Naive B cell (primary cell): ENCODE results near the gene RAPGEF3. TPM values are rescaled to one million over a fixed set of nuclear protein-coding genes. Genes with fewer than 3 reads are reported as not detected.

Experiments
- ATAC-seq, 2 donors: fragments of 150-1000 bp; cut with Tn5 transposase; 2 replicates each; pipeline ENCODE4 v1.10.0; 2021; ENCODE audit warnings: low read depth in 2 of 2, mild to moderate bottlenecking in 2 of 2, moderate library complexity in 2 of 2
- DNase-seq: peaks from one replicate; pipeline ENCODE4 v3.0.0; 2022
- H3K27ac Mint-ChIP-seq, 6 donors: one replicate each; pipeline ENCODE4 v1.8.0; 2020 to 2022; ENCODE audit warnings: mild to moderate bottlenecking in 6 of 6, mixed read lengths in 6 of 6, moderate library complexity in 5 of 6, inconsistent platforms in 2 of 6
- H3K27me3 Mint-ChIP-seq, 3 donors: one replicate each; pipeline ENCODE4 v1.8.0; 2021 to 2022; ENCODE audit warnings: mixed read lengths in 3 of 3, mild to moderate bottlenecking in 1 of 3
- H3K36me3 Mint-ChIP-seq, 2 donors: one replicate each; pipeline ENCODE4 v1.8.0; 2020 to 2022; ENCODE audit warnings: mixed read lengths in 2 of 2, inconsistent platforms in 1 of 2, mild to moderate bottlenecking in 1 of 2
- H3K4me1 Mint-ChIP-seq, 3 donors: one replicate each; pipeline ENCODE4 v1.8.0; 2020 to 2022; ENCODE audit warnings: mixed read lengths in 3 of 3, inconsistent platforms in 1 of 3, mild to moderate bottlenecking in 1 of 3, moderate library complexity in 1 of 3
- H3K4me3 Mint-ChIP-seq, 8 donors: one replicate each; pipeline ENCODE4 v1.8.0; 2020 to 2022; ENCODE audit warnings: mild to moderate bottlenecking in 8 of 8, mixed read lengths in 8 of 8, moderate library complexity in 8 of 8, inconsistent platforms in 2 of 8
- H3K9me3 Mint-ChIP-seq, 7 donors: one replicate each; pipeline ENCODE4 v1.8.0; 2020 to 2022; ENCODE audit warnings: mixed read lengths in 7 of 7, mild to moderate bottlenecking in 5 of 7, inconsistent platforms in 2 of 7, moderate library complexity in 1 of 7
- polyA plus RNA-seq, 6 donors: library from polyadenylated mRNA; unstranded; fragments of 300-500 nt; fragmentation: Illumina TruSeq; gene quantifications; one replicate each; pipeline ENCODE4 v1.2.3, GENCODE V29; 2021; ENCODE audit warnings: low read depth in 6 of 6

Gene RAPGEF3
- polyA plus RNA-seq, 6 donors from 2014 or later = 0.39 to 2.6 (median 0.52) TPM; not detected in 1

GRCh38 chr12:47786662-47787280, 28.1 kb upstream of the RAPGEF3 start:
- ATAC-seq (no peak), DNase-seq (no peak)
- Mint-ChIP-seq H3K9me3 (no peaks in the 10 kb centered on the region), H3K27ac (peak overlapping the region in 3 of 6 donors; percentile 38 to 81 (median 61)), H3K4me1 (peaks cover 0 to 9% (median 3%) of the 10 kb centered on the region in 3 donors), H3K36me3 (peaks cover 8 to 29% of the 10 kb centered on the region in 2 donors), H3K4me3 (no peak overlapping the region), H3K27me3 (no peaks in the 10 kb centered on the region)

GRCh38 chr12:47785887-47786661, 27.4 kb upstream of the RAPGEF3 start:
- no peak overlapping the region for H3K4me3 Mint-ChIP-seq
- H3K4me1 Mint-ChIP-seq = peaks cover 0 to 11% (median 3%) of the 10 kb centered on the region in 3 donors
- H3K9me3 Mint-ChIP-seq = no peaks in the 10 kb centered on the region
- no peak for ATAC-seq
- no peaks in the 10 kb centered on the region for H3K27me3 Mint-ChIP-seq
- peaks cover 8 to 28% of the 10 kb centered on the region in 2 donors for H3K36me3 Mint-ChIP-seq
- H3K27ac Mint-ChIP-seq = peak overlapping the region in 3 of 6 donors; percentile 61 to 81 (median 75)
- no peak for DNase-seq

DNA sequence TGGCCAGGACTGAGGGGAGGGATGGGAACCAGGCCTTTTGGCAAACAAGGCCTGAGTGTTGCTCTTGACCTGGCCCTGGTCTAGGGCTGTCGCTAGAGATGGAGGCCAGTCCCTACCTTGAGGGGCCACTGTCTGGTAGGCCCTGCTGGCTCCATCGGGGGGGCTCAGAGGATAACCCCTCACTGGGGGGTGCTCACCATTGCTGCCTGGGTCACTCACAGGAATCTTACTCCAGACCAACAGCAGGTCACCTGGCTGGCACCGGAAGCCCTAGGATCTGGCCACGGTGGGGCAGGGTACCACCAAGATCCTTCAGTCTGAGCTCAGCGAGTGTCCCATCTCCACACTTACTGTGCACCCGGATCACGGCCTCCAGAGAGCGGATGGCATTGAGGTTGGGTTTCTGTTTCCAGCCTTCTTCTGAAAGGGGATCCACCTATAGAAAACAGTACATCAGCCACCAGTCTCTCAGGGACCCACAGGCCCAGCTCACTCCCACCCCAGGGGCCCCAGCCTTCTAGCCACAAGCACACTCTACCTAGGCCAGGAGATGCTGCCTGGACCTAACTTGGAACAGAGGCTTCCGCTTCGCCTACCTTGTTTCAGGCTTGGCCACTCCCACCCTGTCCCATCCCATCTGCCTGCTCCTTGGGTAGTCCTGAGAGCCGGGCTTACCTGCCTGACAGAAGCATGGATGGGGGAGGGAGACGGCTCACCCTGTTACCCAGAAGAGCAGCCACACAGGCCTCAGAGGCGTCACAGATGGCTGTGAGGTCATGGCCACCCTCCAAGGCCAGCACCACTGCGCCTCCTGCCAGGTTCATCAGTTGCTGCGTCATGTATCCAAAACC, 26.6 kb upstream of the RAPGEF3 start:
- DNase-seq (no peak), ATAC-seq (no peak)
- Mint-ChIP-seq H3K4me3 (no peak overlapping the region), H3K36me3 (peaks cover 8 to 20% of the 10 kb centered on the region in 2 donors), H3K27me3 (no peaks in the 10 kb centered on the region), H3K27ac (peak overlapping the region in 3 of 6 donors; percentile 61 to 82 (median 78)), H3K4me1 (peaks cover 0 to 7% (median 3%) of the 10 kb centered on the region in 3 donors), H3K9me3 (no peaks in the 10 kb centered on the region)

- Mint-ChIP-seq H3K4me1 (peaks cover 5 to 11% (median 8%) of the 10 kb centered on the region in 3 donors), H3K4me3 (no peak overlapping the region), H3K9me3 (no peaks in the 10 kb centered on the region), H3K27ac (peak overlapping the region in 2 of 6 donors; percentile 61 to 82), H3K36me3 (peaks cover 8 to 18% of the 10 kb centered on the region in 2 donors), H3K27me3 (no peaks in the 10 kb centered on the region)
- ATAC-seq (no peak), DNase-seq (no peak)
Measured at GRCh38 chr12:47783821-47784819, 25.4 kb upstream of the RAPGEF3 start.

DNA sequence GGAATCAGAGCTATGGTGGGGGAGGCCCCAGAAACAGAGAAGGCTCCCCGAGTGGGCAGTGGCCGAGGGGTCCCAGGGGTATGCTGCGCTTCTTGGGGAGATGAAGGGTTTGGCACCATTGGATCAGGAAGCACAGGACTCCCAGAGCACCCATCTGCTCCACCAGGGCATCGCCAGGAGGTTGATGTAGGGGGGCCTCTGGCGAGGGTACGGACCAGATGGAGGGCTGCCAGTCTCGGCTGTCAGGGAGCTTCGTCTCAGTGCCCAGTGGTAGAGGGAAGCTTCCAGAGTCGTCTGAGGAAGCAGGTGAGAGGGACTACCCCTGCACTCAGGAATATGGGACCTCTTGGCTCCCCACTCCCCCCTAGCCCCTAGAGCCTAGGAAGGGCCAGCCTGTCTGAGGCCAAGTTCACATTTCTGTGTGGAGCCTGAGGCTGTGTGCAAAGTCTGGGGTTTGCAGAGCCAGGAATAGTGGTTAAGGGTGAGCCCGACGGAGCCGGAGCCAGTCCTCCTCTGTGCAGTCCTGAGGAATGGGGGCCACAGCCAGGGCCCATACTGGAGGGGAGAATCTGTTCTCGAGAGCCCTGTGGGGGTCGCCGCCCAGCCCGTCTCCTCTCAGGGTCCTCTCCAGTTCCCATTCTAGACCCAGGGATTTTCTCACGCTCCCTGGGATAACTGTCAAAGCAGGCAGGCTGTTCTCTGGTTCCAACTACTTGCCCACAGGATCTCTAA, 24.5 kb upstream of the RAPGEF3 start:
- peaks cover 6 to 11% of the 10 kb centered on the region in 2 donors for H3K36me3 Mint-ChIP-seq
- H3K4me1 Mint-ChIP-seq = peaks cover 7 to 11% (median 11%) of the 10 kb centered on the region in 3 donors
- H3K27me3 Mint-ChIP-seq = no peaks in the 10 kb centered on the region
- H3K9me3 Mint-ChIP-seq = no peaks in the 10 kb centered on the region
- H3K4me3 Mint-ChIP-seq = no peak overlapping the region
- DNase-seq (no peak), ATAC-seq (no peak)
- H3K27ac Mint-ChIP-seq = peak overlapping the region in 1 of 6 donors; percentile 77

- no peaks in the 10 kb centered on the region for H3K27me3 Mint-ChIP-seq
- DNase-seq (no peak), ATAC-seq (no peak)
- H3K4me1 Mint-ChIP-seq = peaks cover 13 to 17% (median 16%) of the 10 kb centered on the region in 3 donors
- peak overlapping the region in 2 of 6 donors; percentile 68 to 77 for H3K27ac Mint-ChIP-seq
- H3K9me3 Mint-ChIP-seq = no peaks in the 10 kb centered on the region
- H3K36me3 Mint-ChIP-seq = peaks cover 0 to 3% of the 10 kb centered on the region in 2 donors
- H3K4me3 Mint-ChIP-seq = no peak overlapping the region
Measured at GRCh38 chr12:47782372-47782770, 23.7 kb upstream of the RAPGEF3 start.

DNA sequence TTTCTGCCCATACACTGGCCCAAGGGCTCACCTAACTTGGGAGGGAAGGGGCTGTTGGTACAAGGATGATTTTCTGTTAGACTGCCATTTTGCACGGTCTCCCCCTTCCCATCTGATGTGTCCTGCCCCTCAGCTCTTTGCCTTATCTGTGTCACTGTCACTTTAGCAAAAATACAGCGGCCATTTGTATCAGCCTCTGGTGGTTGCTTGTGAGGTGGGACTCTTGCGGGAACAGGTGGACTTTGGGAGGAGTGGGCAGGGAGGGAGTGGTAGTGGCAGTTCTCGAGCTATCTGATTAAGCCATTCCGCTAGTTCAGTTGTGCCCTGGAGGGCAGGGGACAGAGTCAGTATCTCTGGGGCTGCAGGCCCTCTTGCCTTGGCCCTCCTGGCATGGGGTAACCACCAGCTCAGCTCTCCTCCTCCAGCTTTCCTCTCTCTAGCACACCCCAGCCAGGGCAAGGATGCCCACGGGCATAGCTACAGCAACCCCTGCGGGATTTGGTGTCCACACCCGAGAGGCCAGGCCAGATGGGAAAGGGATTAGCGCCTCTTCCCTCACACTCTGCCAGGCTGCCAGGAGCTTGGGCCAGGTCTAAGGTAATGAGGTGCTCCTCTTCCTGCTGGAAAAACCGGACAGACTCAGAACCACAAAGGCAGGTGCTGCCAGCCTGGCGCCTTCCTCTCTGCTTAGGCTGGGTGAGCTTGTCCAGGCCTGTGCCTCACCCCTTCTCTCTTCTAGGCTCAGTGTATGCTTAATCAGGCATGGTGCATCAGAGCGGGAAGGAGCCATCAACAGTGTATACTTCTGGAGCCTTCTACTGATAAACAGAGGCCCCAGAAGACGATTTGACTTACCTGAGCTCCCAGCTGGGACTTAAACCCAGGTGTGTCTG, 23.0 kb upstream of the RAPGEF3 start:
- DNase-seq = no peak
- Mint-ChIP-seq H3K4me1 (peaks cover 13 to 17% (median 17%) of the 10 kb centered on the region in 3 donors), H3K9me3 (no peaks in the 10 kb centered on the region), H3K36me3 (no peaks in the 10 kb centered on the region), H3K27ac (peak overlapping the region in 3 of 6 donors; percentile 36 to 90 (median 78)), H3K27me3 (no peaks in the 10 kb centered on the region), H3K4me3 (no peak overlapping the region)
- no peak for ATAC-seq

DNA sequence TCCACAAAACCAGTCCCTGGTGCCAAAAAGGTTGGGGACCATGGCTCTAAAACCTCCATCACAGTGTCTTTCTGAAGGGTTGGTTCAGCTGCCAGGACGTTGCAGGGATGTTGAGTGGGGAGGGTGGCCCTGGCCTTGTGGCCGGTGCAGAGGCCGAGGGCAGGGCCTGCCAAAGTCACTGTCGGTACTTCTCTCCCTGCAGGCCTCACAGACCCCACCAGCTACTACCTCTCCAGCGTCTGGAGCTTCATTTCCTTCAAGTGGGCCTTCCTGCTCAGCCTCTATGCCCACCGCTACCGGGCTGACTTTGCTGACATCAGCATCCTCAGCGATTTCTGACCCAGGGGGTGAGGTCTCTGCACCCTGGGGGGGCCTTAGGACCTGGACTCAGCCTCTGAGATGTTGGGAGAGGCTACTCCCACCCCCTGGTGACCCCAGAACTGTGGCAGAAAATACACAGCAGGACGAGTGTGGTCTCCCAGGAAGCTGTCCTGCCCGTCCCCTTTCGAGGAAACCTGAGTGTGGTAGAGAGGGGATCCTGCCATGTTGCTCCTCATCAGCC, 21.3 kb upstream of the RAPGEF3 start:
- Mint-ChIP-seq H3K4me3 (no peak overlapping the region), H3K9me3 (no peaks in the 10 kb centered on the region), H3K27ac (peak overlapping the region in 1 of 6 donors; percentile 14), H3K27me3 (no peaks in the 10 kb centered on the region), H3K36me3 (no peaks in the 10 kb centered on the region), H3K4me1 (peaks cover 17 to 31% (median 19%) of the 10 kb centered on the region in 3 donors)
- DNase-seq = no peak
- no peak for ATAC-seq

GRCh38 chr12:47779301-47779942, 20.7 kb upstream of the RAPGEF3 start:
- ATAC-seq = peak; percentile 94 to 95
- peak; percentile 84 for DNase-seq
- Mint-ChIP-seq H3K36me3 (no peaks in the 10 kb centered on the region), H3K4me1 (peaks cover 20 to 37% (median 25%) of the 10 kb centered on the region in 3 donors), H3K9me3 (no peaks in the 10 kb centered on the region), H3K4me3 (peak overlapping the region in 1 of 8 donors; percentile 57), H3K27me3 (no peaks in the 10 kb centered on the region), H3K27ac (peak overlapping the region in 3 of 6 donors; percentile 24 to 57 (median 55))

DNA sequence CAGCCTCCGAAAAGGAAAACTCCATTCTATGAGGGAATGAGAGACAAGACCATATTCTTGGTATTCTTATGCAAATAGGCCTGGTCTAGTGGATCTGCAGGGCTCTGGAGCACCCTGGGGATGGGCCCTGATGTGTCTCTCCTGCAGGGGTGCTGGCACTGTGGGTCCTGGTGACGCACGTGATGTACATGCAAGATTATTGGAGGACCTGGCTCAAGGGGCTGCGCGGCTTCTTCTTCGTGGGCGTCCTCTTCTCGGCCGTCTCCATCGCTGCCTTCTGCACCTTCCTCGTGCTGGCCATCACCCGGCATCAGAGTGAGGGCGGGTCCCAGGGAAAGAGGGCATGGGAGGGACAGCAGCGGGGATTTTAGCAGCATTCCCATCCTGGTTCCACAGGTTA, 20.2 kb upstream of the RAPGEF3 start:
- Mint-ChIP-seq H3K36me3 (no peaks in the 10 kb centered on the region), H3K27ac (peak overlapping the region in 2 of 6 donors; percentile 24 to 55), H3K4me3 (peak overlapping the region in 1 of 8 donors; percentile 57), H3K9me3 (no peaks in the 10 kb centered on the region), H3K27me3 (no peaks in the 10 kb centered on the region), H3K4me1 (peaks cover 25 to 41% (median 30%) of the 10 kb centered on the region in 3 donors)
- ATAC-seq (peak in 1 of 2 donors; percentile 5), DNase-seq (no peak)
